CD4-positive, alpha-beta T cell treated with Interleukin-15 for 4 hours (primary cell): ENCODE measurements around the gene CYSLTR2.
"Not testable (repeated sequence)": the region's sequence is repeated elsewhere in the genome, so short reads cannot be mapped to it uniquely, and the experiment has no call there.

ENCODE experiments used
- DNase-seq: peaks from one replicate; pipeline ENCODE4 v3.0.0-alpha.2; 2020; ENCODE audit warnings: low spot score

CYSLTR2 gene

GRCh38 chr13:48644951-48645350 is 8.8 kb upstream of the CYSLTR2 start:
- no peak for DNase-seq

GRCh38 chr13:48645845-48646244 is 7.9 kb upstream of the CYSLTR2 start:
- no peak for DNase-seq

- no peak for DNase-seq
Observed at GRCh38 chr13:48646791-48647190, 6.9 kb upstream of the CYSLTR2 start.

- DNase-seq = no peak
Observed at GRCh38 chr13:48647625-48648024, 6.1 kb upstream of the CYSLTR2 start.

- DNase-seq = no peak
Observed at GRCh38 chr13:48648446-48648845, 5.3 kb upstream of the CYSLTR2 start.

- no peak for DNase-seq
Observed at GRCh38 chr13:48652851-48653471, 768 bp upstream of the CYSLTR2 start.

- no peak for DNase-seq
Observed at GRCh38 chr13:48654511-48654910, 782 bp downstream of the CYSLTR2 start.

- no peak for DNase-seq
Observed at GRCh38 chr13:48655291-48655690, 1.6 kb downstream of the CYSLTR2 start.

GRCh38 chr13:48656608-48657007 is 2.9 kb downstream of the CYSLTR2 start:
- no peak for DNase-seq

- no peak for DNase-seq
Observed at GRCh38 chr13:48660361-48661076, 6.8 kb downstream of the CYSLTR2 start.

GRCh38 chr13:48661107-48661506 is 7.4 kb downstream of the CYSLTR2 start:
- DNase-seq = no peak

GRCh38 chr13:48662226-48662625 is 8.5 kb downstream of the CYSLTR2 start:
- DNase-seq = no peak

GRCh38 chr13:48667136-48667535 is 13.4 kb downstream of the CYSLTR2 start:
- no peak for DNase-seq

- not testable (repeated sequence) for DNase-seq
Observed at GRCh38 chr13:48671421-48671820, 17.7 kb downstream of the CYSLTR2 start.

GRCh38 chr13:48675247-48675646 is 21.5 kb downstream of the CYSLTR2 start:
- DNase-seq = no peak

GRCh38 chr13:48678316-48678715 is 24.6 kb downstream of the CYSLTR2 start:
- no peak for DNase-seq

- no peak for DNase-seq
Observed at GRCh38 chr13:48679941-48680680, 26.4 kb downstream of the CYSLTR2 start.

- no peak for DNase-seq
Observed at GRCh38 chr13:48680756-48681392, 27.1 kb downstream of the CYSLTR2 start.

- DNase-seq = no peak
Observed at GRCh38 chr13:48681905-48682304, 28.2 kb downstream of the CYSLTR2 start.

- DNase-seq = no peak
Observed at GRCh38 chr13:48682436-48682835, 28.7 kb downstream of the CYSLTR2 start.

GRCh38 chr13:48686636-48687210 is 33.0 kb downstream of the CYSLTR2 start:
- no peak for DNase-seq

GRCh38 chr13:48687249-48687648 is 33.5 kb downstream of the CYSLTR2 start:
- DNase-seq = no peak
